Muscle of arm (tissue), 12 donors: ENCODE results near the gene TRMT44. TPM values are rescaled to one million over a fixed set of nuclear protein-coding genes. Genes with fewer than 3 reads are reported as not detected.
"Not testable (repeated sequence)": the region's sequence is repeated elsewhere in the genome, so short reads cannot be mapped to it uniquely, and the experiment has no call there.

Experiments used
- DNase-seq: peaks from one replicate; pipeline ENCODE4 v3.0.0-alpha.2; 2013
- polyA plus RNA-seq, 12 donors: library from polyadenylated mRNA; unstranded; fragments of 120-200 nt; gene quantifications; one replicate each; pipeline ENCODE4 v1.2.1, GENCODE V29; 2013; ENCODE audit not compliant: insufficient read length in 12 of 12

Gene TRMT44
- polyA plus RNA-seq, 12 donors = 9.0 to 20.2 (median 12.7) TPM; not detected in 1

DNA sequence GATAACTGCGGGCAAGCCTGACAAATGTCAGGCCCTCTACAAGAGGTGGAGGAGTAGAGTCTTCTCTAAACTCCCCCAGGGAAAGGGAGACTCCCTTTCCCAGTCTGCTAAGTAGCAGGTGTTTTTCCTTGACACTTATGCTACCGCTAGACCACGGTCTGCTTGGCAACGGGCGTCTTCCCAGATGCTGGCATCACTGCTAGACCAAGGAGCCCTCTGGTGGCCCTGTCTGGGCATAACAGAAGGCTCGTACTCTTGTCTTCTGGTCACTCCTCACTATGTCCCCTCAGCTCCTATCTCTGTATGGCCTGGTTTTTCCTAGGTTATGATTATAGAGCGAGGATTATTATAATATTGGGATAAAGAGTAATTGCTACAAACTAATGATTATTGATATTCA lies 33.7 kb upstream of the TRMT44 start:
- DNase-seq = not testable (repeated sequence)

DNA sequence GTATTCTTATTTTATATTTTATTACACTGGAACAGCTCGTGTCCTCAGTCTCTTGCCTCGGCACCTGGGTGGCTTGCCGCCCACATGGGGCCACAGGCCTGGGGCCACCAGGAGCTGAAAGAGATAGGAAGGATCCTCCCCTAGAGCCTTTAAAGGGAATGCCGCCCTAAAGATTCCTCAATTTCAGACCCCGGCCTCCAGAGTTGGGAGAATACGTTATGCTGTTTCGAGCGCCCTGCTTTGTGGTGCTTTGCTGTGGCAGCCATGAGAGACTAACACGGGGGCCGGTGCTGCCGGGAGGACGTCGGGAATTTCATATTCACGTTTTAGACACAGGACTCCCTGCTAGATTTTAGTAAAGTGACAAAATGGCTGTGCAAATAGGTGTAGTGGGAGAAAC lies 33.3 kb upstream of the TRMT44 start:
- no peak for DNase-seq

DNA sequence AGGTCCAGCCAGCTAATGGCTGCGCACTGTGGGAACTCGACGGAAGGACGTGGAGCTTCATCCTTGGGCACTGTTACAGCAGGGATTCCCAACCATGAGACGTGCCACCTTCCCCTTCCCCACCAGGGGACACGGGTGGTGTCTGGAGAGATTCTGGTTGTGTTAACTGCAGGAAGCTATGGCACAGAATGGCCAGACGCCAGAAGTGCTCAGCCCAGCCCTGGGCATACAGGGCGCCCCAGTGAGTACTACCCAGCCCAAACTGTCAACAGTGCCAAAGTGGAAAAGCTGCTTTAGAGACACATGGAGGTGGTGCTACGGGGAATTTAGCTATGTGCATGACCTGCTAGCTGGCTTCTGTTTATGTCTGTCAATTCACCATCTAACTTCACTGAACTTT lies 32.8 kb upstream of the TRMT44 start:
- no peak for DNase-seq

DNA sequence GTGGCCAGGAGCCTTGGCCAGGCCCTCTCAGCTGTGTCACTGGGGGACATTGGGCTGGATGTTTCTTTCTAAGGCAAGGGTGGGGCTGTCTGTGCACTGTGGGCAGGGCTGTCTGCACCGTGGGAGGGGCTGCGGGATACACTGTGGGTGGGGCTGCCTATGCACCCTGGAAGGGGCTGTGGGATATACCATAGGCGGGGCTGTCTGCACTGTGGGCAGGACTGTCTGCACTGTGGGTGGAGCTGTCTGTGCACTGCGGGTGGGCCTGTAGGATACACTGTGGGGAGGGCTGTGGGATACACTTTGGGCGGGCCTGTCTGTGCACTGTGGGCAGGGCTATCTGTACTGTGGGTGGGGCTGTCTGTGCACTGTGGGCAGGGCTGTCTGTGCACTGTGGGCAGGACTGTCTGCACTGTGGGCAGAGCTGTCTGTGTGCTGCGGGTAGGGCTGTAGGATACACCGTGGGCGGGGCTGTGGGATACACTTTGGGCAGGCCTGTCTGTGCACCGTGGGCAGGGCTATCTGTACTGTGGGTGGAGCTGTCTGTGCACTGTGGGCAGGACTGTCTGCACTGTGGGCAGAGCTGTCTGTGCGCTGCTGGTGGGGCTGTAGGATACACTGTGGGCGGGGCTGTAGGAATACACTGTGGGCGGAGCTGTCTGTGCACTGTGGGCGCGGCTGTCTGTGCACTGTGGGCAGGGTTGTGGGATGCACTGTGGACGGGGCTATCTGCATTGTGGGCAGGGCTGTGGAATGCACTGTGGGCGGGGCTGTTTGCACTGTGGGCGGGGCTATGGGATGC lies 31.1 kb upstream of the TRMT44 start:
- peak; percentile 71 for DNase-seq

DNA sequence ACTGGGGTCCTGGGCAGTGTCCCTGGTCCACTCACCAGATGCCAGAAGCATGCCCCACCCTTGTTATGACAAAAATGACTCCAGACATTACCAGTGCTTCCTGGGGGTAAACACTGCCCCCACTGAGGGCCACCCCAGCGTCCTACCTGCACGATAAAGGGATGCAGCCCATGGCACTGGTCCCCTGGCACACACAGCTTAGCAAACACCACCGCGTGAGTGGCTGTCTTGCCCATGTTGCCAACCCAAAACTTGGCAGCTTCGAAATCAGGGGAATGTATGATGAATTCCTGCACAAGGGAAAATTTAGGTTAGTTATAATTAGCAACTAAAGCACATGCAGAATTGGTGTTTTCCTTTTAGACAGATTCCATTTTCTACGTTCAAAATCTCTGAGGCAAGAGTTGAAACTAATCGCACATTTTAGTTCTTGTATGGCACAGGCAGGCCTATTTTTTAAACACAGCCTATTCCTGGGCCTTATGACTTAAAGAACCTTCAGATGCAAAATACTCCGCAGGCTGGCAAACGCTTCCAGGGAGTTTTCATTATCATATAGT lies 30.4 kb upstream of the TRMT44 start:
- DNase-seq = no peak

DNA sequence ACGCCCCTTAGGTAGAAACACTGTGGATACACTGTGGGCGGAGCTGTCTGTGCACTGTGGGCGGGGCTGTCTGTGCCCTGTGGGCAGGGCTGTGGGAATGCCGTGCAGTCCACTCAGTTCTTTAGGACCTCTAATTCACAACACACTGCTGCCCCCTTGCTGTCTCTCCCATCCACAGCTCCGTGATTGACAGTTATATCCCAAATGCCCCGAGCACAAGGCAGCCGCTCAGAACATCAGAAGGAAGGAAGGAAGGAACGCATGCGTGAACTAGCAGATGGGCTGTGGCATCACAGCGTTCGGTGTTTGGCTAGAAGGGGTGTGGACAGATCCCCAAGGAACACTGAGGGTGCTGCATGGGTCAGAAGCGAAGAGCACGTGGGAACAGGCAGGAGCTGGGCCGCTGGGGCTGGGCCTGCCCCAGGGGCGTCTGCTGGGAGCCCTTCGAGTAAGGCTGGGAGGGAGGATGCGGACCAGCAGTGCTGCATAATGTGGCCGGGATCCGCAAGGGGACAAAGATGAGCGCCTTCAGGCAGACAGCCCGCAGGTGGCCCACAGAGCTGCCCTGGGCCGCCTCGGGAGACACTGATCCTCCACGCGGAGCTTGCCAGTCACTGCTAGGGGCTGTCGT lies 29.8 kb upstream of the TRMT44 start:
- peak; percentile 47 for DNase-seq

DNA sequence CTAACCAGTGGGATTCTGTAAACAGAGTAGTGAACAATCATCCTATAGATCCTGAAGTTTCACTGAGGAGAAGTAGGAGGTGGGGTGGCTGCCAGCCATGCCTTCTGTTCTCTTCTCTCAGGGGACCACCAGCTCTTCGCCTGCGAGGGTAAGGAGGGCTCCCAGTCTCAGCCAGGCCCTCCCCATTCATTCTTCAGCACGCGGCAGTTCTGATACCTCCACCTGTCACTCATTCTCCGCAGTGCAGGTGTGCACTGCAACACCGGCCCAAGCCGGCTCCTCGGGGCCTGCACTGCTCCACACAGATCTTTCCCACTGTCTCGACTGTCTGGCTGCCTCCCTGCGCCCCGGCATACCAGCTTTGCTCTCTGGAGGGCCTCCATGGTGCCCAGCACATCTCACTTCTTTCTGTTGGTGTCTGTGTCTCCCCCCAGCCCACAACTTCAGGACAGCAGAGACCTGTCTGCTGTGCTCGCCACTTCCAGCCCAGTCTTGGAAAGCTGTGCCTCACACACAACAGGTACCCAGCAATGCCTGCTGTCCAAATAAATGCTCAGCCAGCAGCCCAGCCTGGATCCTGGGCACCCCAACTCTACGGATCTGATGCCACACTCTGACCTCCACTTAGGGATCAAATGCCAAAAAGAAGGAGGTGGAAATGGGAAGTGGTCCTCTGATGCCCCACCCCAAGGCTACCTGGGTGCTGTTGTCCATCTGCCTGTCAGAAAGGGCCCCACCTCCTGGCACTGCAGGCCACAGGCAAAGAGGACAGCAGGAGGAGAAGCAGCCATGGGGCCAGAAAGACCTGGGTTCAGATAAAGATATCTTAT lies 29.0 kb upstream of the TRMT44 start:
- no peak for DNase-seq

DNA sequence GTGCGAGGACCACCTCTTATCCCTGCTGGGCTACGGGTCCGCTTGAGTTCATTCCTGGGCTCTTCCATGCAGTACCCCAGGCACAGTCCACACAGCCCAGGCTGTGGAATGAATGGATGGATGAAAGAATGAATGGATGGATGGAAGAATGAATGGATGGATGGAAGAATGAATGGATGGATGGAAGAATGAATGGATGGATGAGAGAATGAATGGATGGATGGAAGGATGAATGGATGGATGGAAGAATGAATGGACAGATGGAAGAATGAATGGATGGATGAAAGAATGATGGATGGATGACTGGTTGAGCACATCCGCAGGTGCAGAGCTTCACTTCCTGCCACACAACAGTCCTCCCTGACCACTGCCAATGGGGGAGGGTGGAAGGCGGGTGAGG lies 28.3 kb upstream of the TRMT44 start:
- no peak for DNase-seq

DNA sequence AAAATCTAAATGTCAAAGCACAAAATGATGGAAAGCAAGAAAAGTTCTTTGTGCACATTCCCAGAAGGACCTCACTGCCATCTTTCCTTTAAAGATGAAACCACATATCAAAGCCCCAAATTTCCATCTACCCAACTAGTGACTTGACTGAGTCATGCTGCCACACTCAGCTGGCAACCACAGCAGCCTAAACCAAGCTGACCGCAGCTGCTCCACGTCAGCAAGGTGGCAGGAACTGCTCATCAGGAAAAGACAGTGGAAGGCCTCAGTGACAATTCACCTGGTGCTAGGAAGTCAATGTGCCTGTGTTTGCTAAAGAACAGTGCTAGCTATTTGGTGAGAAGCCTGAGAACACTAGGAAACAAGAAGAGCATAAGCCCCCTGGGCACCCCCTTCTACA lies 26.2 kb upstream of the TRMT44 start:
- DNase-seq = no peak

DNA sequence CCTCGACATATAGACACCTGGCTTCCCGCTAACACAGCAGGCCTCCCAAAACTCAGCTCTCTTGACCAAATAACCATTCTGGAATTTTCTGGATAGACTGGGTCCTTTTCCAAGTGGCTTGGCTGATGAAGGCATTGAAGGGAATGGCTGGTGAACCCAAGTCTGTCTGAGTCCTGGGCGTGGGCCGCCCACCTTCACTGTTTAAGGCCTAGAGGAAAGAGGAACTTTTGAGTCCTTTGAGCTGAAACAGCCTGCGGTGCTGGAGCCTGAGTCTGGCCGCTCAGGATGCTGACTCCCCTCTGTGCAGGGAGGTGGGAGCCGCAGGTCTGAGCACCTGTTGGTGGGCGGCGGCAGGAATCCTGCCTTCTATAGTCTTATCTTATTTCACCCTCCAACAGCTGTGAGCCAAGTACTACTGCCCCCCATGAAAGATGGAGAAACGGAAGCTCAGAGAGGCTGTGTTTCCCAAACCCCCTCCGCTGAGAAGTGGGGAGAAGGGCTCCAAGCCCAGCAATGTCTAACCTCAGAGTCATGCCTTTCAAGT lies 23.4 kb upstream of the TRMT44 start:
- no peak for DNase-seq

DNA sequence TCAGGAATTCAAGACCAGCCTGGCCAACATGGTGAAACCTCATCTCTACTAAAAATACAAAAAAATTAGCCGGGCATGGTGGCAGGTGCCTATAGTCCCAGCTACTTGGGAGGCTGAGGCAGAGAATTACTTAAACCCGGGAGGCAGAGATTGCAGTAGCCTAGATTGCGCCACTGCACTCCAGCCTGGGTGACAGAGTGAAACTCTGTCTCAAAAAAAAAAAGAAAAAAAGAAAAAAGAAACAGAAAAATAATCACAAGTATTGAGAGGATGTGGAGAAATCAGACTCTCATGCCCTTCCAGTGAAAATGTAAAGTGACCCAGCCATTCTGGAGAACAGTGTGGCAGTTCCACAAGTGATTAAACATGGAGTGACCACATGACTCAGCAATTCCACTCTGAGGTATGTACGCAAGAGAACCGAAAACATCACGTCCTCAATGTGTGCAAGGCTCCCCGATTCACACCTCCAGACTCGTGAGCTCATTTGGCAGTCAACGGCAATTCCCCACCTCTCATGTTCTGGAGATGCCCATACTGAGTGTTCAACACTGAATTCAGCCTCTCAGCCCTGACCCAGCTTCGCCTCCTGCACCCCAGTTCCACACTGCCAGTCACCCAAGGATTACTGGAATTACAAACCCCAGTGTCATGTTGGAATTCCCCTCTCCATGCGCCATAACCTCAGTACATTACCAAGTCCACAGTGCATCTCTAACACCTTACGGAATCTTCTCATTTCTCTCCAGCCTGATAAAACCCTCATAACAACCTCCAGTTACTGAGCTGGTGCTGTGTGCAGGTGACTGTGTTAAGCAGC lies 21.1 kb upstream of the TRMT44 start:
- DNase-seq = no peak

DNA sequence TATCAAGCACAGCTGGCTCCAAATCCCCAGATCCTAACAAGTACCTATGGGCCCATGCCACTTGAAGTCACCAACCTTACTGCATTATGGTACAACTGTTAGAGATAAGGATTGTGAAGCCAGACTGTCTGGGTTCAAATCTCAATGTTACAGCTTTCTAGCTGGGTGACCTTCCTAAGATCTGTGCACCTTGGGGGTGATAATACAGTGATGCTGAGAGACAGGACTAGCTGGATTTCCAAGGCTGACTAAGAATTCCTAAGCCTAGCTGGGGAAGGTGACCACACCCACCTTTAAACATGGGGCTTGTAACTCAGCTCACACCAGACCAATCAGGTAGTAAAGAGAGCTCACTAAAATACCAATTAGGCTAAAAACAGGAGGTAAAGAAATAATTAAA lies 20.4 kb upstream of the TRMT44 start:
- not testable (repeated sequence) for DNase-seq

DNA sequence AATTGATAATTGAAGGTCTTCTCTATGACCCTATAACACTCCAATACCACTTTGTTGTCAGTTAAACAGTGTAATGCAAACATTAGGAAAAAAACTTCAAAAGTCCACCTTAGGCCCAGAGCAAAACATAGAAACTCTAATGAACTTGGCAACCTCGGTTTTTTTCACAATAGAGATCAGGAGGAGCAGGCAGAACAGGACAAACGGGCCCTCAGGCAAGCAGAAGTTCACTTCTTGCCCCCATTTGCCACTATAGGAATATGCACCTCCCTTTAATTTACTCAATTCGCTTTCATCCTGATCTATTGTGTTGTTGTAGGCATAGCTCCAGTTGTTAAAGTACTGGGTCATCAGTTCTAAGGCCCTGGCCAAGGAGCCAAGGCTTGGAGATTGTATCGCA lies 18.2 kb upstream of the TRMT44 start:
- DNase-seq = no peak

DNA sequence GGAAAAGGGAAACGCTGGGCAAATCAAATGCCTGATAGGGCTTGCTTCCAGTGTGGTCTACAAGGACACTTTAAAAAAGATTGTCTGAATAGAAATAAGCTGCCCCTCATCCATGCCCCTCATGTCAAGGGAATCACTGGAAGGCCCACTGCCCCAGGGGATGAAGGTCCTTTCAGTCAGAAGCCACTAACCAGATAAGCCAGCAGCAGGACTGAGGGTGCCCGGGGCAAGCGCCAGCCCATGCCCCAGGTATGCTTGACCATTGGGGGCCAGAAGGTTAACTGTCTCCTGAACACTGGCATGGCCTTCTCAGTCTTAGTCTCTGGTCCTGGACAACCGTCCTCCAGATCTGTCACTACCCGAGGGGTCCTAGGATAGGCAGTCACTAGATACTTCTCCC lies 17.8 kb upstream of the TRMT44 start:
- DNase-seq = no peak

DNA sequence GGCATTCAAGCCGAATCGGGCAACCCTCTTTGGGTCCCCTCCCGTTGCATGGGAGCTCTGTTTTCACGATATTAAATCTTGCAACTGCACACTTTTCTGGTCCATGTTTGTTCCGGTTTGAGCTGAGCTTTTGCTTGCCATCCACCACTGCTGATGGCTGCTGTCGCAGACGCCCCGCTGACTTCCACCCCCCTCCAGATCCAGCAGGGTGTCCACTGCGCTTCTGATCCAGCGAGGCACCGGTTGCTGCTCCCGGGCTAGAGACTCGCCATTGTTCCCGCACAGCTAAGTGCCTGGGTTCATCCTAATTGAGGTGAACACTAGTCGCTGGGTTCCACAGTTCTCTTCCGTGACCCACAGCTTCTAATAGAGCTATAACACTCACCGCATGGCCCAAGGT lies 13.3 kb upstream of the TRMT44 start:
- no peak for DNase-seq

DNA sequence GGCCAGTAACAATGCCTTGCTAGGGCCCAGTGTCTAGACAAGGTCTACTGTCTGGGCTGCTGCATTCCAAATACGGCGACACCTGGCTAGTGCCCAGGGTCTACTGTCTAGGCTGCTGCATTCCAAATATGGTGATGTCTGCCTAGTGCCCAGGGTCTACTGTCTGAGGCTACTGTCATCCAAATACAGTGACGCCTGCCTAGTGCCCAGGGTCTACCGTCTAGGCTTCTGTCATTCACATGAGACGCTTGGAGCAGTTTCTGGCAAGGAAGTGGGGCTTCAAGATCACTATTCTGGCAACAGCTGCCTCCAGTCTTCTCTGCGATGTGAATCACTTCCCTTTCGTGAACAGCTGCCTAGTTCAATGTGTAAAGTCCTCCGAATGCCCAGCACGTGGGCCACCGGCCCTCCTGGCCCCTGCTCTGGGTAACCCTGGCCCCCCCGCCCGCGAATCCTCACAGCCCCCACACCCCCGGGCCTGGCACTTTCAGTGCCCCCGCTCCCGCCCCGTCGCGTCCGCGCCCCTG lies 12.8 kb upstream of the TRMT44 start:
- DNase-seq = peak; percentile 61

DNA sequence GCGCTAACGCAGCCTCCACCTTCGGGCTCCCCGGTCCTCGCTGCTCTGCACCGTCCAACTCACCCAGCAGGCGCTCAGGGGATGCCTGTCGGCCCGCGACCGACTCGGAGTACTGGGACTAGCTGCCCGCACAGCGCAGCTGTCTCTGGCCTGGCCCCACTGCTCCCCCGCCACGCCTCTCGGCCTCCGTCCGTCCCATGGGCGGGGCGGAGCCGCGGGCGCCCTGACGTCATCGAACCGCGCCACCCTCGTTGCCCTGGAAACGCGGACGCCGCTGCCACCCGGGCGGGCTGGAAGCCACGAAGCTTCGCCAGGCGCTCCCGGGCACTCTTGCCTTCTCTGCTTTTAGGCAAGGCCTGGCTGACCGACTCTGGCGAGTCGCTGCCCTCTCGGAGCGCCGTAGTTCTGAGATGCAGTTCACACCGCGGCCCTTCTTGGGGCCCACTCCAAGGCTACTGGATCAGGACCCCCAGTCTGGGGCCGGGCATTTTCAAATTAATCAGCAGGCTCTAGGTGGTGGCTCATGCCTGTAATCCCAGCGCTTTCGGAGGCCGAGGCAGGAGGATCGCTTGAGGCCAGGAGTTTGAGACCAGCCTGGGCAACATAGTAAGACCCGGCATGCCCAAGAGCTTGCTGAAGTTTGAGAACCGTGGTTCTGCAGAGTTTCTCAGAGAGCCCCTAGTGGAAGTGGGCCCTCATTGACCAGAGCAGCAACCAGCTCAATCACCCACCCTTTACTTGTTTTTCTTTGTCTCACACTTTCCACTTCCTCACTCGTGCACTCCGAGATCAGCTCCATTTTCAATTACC lies 12.1 kb upstream of the TRMT44 start:
- peak; percentile 89 for DNase-seq

DNA sequence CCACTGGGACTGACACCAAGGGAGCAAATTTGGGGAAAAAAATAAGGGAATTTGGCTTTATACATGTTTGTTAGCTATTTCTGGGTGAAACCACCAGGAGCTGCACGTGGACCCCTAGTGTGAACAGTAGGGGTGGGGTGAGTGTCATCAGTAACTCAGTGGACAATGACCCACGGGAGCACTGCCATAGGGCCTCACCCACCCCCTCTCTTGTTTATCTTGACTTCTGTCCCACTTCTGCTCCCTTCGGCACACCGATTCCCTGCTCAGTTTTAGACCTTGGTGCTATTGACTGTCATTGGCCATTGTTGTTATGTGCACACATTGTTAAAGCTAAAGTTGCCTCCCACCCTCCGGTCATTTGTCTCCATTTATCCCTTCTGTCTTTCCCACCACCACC lies 9.0 kb upstream of the TRMT44 start:
- DNase-seq = no peak

DNA sequence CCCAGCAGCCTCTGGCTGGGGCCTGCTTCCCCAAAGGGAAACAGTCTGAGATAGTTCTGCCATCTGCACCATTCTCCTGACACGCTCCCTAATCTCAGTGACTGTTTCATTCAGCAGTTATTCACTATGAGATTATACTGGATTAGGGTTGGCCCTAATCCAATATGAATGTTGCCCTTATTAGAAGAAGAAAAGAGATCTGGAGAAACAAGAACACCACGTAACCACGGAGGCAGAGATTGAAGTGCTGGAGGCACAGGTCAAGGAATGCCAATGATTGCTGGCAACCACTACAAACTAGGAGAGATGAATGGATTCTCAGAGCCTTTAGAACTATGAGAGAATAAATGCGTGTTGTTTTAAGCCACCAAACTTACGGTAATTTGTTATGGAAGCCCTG lies 7.4 kb upstream of the TRMT44 start:
- no peak for DNase-seq
